ENCODE data around the gene RAB7A. TPM values are rescaled to one million over a fixed set of nuclear protein-coding genes. Genes with fewer than 3 reads are reported as not detected.

Gene RAB7A
- total and polyA plus RNA-seq, 2 of the 8 experiments (the other 6 are each of a cell fraction or from before 2014, with no cell fraction given), result 179 to 195 TPM

GRCh38 chr3:128800241-128801187, 74.5 kb downstream of the RAB7A start (continued):
- TF ChIP-seq SIN3A (conservative IDR thresholded peaks at IDR 0.05 in 1 of 2, IDR thresholded peaks at IDR 0.05 in 1 of 2; ENCODE audit: low read depth in 1 of 2, low read length in 2 of 2) (no peak), SRF (IDR thresholded peaks at IDR 0.05; ENCODE audit: low read depth, low read length) (no peak), JUN (IDR thresholded peaks at IDR 0.05; ENCODE audit: low read depth, low read length) (no peak), CBX8 (IDR thresholded peaks at IDR 0.05; ENCODE audit: borderline replicate concordance, low read depth, low read length) (no peak), GABPA (IDR thresholded peaks at IDR 0.05; ENCODE audit: borderline replicate concordance, insufficient read depth, low read length) (no peak), USF2 (IDR thresholded peaks at IDR 0.05; ENCODE audit: low read length) (no peak)

Measured in H1 (cell line).